Glomerular endothelial cell (primary cell): ENCODE measurements around the gene TCEA2. TPM values are rescaled to one million over a fixed set of nuclear protein-coding genes. Genes with fewer than 3 reads are reported as not detected.

Experiments
- DNase-seq: peaks from one replicate; pipeline ENCODE4 v3.0.0-alpha.2; 2011; ENCODE audit warnings: low read depth, low spot score; ENCODE audit errors: extremely low read depth
- total RNA-seq: library from RNA; depleted of rRNA; stranded (reverse); fragments of >200 nt; gene quantifications from 2 replicates; pipeline ENCODE4 v1.2.3, GENCODE V29; 2015

Gene TCEA2
- total RNA-seq, 1 donor from 2014 or later, result 61.0 TPM

DNA sequence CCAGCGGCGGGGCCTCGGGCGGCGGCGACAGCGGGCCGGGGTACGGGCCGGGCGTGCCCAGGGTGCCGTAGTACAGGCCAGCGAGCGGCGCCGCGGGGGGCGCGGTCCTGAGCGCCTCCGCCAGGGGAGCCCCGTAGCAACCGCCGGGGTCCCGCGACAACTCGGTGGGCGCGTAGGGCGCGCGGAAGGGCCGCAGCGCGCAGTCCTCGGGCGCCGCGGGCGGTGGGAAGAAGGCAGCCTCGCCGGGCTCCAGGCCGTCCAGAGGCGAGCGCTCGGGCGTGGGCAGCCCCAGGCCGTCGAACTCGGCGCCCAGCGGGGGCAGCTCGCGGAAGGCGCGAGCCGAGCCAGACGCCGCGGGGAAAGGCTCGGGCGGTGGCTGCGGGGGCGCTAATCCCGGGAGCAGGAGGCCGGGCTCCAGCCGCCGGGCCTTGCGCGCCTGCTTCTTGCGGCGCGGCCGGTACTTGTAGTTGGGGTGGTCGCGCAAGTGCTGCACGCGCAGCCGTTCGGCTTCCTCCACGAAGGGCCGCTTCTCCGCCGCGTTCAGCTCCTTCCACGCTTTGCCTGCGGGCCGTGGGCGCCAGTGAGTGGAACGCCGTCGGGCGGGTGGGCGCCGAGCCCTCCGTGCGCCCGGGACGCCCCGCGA, 14.5 kb upstream of the TCEA2 start:
- no peak for DNase-seq

DNA sequence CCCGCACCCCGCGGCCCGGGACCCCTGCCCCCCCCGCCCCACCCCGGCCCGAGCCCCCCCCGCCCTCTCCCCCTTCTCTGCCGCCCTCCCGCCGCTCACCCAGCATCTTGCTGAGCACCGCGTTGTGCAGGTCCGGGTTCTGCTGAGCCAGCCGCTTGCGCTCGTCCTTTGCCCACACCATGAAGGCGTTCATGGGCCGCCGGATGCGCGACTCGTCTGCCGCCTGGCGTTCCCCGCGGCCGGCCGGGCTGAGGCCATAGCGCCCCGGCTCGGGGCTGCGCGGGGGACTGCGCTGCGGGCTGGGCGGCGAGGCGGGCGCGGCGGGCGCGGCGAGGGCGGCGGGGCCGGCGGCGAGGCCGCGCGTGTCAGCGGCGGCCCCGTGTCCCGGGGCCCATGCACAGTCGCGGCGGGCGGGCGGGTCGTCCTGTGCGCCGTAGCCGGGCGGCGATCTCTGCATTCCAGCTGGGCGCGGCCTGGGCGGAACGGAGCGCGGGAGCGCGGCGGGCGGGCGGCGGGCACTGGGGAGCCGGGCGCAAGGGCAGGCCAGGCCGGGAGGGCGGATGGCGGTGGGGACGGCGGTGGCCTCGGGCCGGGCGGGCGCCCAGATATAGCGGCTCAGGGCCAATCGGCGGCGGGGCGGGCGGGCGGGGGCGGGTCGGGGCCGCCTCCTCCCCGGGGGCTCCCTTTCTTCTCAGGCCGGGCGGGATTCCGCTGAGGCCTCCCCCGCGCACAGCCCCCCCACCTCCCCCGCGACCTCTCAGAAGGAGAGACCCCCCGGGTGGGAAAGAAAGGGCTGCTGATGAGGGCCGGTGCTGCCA, 13.7 kb upstream of the TCEA2 start, which contains the start of gene SOX18:
SOX18 (minus strand) TSS at position 580 of the 818 bp plus-strand sequence; CDS start at position 457, 123 bp downstream.
- no peak for DNase-seq

DNA sequence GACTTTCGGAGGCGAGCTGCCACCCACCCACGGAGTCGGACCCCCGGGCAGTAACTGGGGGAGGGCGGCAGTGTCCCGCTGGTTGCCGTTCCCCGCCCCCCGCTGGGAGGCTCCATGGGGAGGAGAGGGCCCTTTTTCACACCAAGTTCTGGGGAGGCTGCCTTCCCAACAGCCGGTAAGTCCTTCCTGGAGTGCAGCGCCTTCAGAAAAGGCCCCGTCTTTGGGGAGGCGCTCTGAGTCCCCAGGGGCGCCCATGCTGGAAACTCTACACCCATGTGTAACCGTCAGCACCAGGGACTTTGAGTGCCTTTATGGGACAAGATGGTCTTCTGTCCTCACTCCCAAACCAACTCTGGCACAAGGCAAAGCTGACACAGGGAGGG, 13.1 kb upstream of the TCEA2 start:
- no peak for DNase-seq

DNA sequence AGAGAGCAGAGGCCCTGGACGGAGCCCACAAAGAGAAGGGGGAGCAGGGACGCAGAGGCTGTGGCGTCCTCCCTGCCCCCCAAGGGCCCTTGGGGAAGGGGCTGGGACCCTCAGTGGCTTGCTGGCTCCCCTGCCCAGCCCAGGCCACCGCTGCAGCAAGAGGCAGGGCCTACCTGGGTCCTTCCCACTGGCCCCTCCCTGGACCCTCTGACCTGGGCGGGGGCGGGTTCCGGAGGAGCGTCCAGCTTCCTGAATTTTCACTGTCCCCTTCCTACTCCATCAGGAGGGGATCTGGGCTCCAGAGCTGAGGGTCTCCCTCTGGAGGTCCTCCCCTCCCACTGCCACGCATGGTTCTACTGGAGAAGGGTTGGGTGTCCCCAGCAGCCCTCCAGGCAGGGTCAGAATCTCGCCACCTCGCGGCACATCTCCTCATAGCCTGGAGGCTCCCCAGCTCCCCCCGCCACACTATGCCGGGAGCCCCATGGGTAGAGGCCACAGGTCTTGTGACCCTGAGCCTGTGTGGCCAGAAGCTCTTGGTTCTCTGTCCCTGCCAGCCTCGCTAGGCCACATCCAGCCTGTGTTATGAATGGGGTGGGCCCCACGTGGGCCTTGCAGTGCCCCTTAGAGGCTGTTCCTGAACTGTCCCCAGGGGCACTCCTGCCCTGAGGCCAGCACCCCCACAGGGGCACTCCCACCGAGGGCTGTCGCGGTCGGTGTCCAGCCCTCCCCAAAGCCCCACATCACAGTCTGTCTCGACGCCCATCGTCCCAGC, 12.6 kb upstream of the TCEA2 start:
- DNase-seq, result no peak

DNA sequence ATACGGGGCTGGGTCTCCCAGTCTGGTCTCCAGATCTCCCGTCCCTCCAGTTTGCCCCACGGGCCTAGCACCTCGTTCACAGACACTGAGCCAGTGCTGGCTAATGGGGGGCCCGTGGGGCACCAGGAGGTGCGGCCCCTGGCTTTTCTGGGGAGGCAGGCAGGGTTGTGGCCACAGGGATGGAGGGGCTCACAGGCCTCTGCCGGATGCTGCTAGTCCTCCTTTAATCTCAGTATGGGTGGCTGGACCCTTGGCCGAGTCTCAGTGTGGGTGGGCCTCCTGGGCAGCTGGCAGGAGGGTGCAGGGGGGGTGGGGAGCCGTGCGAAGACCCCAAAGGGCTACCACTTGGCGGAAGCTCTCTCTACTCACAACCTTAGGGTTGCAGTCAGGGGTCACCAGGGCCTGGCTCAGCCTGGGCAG, 12.0 kb upstream of the TCEA2 start:
- no peak for DNase-seq

DNA sequence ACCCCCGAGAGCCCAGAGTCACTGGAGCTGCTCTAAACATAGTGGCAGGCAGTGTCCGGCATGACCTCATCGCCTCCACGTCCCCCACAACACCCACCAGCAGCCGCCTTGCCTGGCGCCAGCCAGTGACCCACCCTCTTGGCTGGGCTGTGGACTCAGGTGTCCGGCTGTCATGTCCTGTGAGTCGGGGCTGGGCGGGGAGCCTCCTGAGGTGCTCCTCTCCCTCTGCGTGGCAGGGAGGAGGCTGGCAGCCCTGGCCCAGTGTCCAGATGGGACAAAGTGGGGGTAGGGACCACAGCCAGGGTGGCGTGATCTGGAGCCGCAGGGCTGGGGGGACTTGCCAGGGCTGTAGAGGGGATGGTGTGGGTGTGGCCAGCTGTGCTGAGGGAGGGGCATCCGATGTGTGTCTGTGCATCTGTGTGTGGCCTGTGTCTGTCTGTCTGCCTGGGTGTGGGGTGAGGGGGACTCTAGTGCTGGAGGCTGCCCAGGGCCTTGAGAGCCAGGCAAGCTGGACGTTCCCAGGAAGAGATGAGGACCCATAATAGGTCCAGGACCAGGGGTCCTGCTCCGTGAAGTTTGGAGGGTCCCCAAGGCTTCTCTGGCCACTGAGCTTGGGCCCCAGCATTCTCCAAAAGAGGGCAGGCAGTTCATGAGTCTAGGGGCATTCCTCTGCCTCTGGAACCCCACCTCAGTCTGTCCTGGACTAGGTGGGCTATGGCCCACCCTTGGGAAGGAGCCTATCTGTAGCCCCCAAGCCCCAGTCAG, 11.3 kb upstream of the TCEA2 start:
- DNase-seq, result no peak

DNA sequence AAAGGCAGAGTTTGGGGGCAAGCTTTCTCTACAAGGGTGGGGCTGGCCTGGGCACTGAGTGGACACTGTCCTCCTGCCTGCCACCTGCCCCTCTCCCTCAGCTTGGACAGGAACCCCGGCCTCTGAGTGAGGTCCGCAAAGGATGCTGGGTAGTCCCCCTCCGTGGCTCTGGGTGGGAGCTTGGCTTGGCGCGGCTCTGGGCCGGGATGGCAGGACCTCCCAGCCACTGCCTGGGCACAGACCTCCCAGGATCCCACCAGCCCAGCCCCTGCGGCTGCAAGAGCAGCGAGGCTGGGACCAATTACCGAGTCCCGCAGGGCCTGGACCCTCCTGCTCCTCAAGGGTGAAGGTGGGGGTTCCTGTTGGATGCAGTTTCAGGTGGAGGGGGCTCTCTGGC, 10.7 kb upstream of the TCEA2 start:
- DNase-seq, result no peak

DNA sequence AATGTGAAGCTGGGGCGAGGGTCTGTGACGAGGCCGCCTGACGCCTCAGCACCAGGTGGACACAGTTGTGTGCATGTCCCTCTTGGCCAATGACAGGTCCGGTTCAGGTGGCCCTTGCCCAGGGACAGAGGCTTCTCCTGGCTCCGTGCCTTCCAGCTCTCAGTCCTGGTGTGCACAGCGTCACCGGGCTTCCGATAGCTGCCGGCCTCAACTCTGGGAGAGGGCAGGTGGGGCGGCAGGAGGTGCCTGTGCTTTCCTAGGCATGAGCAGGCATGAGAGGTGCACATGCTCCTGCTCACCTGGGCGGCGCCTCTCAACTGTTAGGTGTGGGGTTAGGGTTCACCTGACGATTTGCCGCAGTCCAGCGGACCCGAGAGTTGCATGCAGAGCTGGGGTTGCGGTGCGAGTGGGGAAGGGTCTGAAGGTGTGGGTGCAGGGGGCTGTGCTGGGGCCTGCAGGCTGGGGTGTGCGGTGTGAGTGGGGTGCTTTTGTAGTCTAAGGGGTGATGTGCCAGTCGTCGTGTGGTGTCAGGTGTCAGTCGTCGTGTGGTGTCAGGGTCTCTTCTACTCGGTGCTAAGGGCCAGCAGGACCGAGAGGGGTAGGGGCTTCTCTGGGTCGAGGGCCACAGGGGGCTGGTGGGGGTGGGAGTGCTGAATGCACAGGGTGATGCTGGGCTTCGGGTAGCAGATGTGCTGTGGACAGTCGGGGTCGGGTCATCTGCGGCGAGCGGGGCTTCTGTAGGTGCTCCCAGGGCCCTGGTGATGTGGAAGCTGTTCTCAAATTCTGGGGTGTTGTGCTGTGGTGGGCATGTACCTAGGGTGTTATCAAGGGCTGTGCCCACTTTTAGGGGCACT, 9.8 kb upstream of the TCEA2 start:
- no peak for DNase-seq

DNA sequence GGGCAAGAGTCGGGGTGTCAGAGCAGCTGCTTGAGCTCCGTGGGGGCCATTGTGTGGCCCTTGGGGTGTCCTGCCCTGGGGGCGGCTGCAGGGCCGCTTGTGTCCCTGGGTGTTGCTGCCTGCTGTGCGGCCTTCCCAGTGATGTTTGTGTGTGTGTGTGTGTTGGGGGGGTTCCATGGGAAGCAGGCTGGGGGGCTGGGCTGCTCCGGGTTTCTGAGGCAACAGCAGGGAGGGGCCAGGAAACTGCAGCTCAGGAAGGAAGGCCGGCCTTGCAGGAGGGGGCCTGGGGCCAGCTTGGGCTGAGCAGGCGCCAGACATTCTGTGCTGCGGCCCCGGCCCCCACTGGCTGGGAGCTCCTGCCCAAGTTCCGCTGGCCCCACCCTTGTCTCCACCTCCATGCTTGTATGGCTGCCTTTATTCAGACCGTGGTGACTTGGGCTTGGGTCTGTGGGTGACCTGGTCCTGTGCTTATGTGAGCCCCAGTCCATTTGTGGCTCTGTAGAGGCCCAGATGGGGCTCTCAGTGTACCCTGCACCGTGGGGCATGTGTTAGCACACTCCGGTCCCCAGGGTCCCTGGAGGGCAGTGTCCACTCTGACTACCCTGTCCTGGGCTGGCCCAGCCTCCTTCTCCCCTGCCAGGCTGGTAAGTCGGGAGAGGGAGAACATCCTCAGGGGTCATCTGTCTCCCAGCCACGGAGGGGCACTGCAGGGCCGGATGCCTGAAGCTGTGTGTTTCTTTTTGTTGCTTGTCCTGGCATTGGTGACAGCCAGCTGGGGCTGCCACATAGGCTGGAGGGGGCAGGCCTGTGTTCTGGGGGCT, 8.9 kb upstream of the TCEA2 start:
- no peak for DNase-seq

DNA sequence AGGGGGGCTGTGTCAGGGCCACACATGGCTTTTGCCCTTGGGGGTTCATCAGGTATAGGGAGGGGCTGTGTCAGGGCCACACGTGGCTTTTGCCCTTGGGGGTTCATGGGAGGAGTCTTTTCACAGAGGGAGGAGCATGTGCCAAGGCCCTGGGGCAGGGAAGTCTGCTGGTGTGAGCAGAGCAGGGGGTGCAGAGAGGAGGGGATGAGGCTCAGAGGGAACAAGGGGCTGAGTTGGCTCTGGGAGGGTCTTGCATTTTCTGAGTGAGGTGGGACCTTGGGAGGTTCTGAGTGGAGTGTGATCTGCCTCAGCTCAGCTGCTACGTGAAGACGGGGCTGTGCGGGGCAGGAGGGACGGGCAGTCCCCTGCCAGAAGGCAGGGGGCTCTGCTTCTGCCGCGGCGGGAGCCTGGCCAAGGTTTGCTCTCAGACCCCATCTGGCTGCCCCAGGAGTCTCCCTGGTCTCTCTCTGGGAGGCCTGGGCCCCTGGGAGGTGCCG, 7.6 kb upstream of the TCEA2 start:
- DNase-seq, result no peak

DNA sequence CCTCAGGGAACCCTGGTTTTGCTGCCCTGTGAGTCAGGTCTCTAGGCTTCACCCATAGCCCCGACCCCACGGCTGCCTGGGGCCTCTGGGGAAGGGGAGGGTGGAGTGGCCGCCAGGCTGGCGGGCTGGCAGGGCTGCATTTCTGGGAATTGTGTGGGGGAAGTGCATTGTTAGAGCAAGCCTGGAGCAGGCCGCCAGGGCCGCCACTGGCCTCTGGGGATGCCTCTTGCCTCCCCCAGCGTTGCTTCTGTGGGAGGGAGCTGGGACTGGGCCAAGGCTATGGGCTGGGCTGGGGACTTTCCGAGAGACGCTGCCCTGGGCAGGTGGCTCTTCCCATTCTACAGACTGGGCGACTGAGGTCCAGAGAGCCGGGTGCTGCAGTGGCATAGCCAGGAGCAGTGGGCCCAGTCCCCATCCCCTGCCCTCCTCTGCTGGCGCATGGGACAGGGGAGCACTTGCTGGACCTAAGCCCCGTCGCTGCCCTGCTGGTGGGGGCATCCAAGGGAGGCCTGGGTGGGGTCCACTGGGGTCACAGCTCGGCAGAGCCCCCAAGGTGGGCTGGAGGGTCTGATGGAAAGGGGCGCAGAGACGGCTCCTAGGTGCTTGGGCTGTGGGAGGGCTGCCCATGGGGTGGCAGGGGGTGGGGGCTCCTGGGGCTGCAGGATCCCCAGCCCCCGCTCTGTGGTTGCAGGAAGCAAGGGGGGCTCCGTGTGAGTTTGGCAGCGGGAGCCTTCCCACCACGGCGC, 6.9 kb upstream of the TCEA2 start:
- no peak for DNase-seq

DNA sequence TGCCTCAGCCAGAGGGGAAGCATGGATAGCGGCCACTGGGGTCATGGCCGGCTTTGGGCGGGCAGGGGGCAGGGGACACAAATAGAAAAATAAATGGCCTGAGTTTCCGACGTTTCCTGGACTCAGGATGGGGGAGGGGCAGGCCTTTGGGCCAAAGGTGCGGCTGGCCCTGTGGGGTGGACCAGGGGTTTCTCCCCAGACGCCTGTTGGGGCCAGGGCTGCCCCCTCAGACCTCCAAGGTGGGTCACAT, 6.4 kb upstream of the TCEA2 start:
- DNase-seq, result no peak

DNA sequence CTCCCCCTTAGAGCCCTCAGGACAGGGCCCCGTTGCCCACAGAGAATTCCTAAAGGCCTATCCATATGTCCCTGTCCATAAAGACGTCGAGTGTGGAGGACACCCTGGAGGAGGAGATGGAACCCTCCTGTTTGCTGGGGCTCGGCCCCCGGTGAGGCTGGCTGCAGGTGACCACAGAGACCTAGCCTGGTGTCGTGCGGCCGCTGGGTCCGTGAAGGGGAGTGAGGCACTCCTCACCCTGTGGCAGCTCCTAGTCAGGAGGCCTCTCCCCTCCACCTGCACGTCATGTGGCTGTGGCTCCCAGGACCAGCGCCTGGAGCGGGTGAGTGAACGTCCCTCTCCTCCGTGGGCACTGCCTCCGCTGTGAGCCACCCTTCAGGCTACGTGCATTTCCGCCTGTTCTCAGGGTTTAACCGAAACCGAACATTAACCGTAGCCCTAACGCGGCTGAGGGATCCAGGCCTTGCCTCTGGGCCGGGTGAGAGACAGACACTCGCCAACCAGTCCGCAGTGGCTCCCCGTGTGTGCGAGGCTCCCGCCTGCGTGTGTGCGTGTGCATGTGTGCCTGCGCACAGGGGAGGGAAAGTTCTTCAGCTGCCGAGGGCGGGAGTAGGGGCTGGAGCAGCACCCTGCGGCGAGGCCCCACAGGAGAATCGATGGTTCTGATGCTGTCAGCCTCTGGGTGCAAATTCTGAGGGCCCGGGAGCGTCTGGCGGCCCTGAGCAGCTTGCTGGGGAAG, 5.9 kb upstream of the TCEA2 start:
- no peak for DNase-seq

DNA sequence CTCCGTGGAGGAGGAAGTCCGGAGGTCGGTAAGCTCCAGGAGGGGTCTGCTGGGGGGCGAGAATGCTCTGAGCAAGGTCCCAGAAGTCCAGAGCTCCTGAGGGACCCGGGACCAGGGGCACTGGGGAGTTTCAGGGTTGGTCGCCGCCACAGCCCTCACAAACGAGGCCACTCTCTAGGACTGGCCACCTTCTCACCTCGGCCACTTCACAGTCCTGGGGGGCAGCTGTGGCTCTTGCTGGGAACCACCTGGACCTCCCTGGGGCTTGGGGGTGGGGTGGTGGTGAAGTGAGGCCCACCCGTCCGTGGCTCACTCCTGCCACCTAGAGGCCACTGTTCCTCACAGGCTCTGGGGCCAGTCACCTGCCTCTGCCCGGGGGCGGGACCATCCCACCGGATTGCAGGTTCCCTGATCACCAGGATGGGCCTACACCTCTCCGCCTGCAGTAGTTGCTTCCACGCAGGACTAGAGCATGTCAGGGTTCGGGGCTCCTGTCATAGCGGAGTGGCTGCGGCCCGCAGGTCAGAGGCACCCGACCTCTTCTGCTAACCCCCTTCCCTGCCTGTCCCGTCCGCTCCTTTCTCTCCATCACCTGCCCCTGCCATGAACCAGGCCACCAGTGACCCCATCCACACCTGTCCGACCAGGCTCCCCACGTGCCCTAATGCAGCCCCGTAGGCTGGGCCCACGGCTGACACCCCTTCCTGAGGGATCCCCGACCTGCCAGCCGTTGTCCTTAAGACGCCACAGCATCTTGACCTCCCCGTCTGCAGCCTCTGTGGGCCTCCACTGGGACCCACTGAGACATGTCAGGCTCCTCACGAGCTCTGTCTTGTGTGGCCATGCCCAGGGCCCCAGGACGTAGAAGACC, 5.1 kb upstream of the TCEA2 start:
- DNase-seq, result no peak

DNA sequence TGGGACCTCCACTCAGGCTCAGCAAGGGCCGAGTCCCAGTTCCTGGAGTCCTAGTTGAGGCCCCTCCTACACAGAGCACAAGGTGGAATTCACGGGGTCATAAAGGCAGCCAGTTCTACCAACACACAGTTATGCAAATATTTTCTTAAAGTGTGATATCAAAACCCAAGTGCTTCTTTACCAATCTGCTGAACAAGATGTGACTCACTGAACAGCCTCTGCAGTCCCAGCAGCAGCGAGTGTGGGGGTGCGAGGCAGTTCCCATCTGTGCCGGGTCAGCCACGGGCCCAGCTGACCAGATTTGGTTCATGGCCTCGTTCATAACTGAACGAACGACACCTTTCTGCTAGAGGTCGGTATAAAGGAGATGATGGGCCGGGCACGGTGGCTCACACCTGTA, 4.5 kb upstream of the TCEA2 start:
- no peak for DNase-seq

DNA sequence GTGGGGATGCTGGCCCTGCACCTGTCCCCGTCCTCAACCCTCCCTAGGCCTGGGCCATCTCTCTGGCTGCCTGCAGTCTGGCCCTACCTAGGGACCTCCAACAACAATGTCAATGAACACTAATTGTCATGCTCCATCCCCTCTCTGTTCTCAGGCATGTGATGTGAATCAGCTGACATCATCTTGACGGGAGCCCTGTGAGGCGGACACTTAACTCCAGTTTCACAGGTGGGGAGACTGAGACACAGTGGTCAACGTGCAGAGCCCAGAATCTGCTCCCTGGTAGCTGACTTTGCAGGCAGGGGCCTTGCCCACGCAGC, 762 bp upstream of the TCEA2 start:
- no peak for DNase-seq
